ENCODE data around the gene RXRG.

Gene RXRG

DNA sequence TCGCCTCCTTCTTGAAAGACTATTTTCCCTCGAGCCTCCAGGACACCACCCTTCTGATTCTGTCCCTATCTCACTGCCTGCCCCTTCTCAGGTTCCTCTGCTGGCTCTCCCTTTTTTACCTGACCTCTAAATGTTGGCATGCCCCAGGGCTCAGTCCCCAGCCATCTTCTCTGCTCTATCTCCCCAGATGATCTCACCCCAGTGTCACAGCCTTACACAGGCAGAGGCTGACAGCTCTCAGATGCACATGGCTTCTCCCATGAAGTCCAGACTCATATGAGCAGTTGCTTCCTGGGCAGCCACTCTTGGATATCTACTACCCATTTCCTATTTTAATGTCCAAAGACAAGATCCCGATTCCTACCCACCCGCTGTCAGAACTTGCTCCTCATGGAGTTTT lies 37.5 kb downstream of the RXRG start:
- no peak for DNase-seq

GRCh38 chr1:165403835-165404482 lies 41.0 kb downstream of the RXRG start:
- peak; percentile 1 to 25 for DNase-seq

DNA sequence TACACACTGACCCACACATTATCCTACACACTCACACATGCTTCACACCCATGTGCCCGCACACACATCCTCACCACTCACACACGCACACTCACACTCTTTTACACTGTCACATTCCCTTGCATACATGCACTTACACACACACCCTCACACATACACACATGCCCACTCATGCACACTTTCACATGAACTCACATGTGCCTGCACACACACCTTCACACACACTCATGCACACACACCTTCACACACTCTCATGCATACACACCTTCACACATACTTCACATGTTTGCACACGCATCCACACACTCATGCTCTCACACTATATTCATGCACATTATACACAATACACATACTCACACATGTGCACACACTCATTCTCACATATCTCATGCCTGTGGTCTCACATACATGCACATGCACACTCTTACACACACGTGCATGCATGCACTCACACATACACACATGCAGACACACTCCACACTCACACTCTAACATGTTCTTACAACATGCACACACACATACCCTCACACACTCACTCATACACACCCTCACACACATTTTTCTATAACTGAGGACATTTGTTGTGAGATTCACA lies 42.3 kb downstream of the RXRG start:
- no peak for DNase-seq

DNA sequence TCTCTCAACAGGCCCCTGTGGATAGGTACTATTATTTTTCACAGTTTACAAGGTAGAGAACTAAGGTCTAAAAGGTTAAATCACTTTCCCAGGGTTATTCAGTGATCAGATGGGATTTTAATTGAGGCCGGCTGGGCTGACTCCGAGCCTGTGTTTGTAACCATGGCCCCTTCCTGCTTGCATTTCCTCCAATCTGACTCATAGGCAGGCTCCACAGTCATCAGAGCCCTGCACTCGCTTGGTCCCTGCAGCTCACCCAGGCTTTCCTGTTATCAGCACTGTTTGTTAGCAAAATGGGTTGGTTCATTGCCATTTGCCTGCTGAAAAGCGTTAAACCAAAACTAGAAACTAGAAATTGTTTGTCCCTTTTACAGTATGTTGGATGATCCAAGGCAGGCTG lies 47.0 kb downstream of the RXRG start:
- no peak for DNase-seq

GRCh38 chr1:165395901-165396300 lies 49.0 kb downstream of the RXRG start:
- DNase-seq: no peak

DNA sequence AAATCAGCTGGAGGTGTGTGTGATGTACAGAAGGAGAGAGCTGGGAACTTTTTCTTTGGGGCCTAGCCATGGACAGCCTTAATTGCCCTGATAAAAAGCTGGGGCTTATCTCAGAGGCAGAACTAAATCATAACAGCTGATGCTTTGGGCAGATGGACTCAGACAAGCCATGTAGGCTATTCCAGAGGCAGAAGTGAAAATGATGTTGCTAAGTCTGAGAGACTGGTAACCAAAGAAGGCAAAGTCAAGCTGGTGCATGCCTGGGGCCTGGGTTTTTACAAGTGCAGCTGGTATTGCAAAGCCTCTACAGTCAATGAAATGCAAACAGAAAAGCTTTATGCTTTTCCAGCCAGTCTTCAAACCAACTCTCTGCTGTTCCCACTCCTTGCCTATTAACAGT lies 49.4 kb downstream of the RXRG start:
- no peak for DNase-seq

GRCh38 chr1:165392634-165393571 lies 52.0 kb downstream of the RXRG start:
- peak; percentile 69 to 72 for DNase-seq

GRCh38 chr1:165389609-165390008 lies 55.3 kb downstream of the RXRG start:
- no peak for DNase-seq

DNA sequence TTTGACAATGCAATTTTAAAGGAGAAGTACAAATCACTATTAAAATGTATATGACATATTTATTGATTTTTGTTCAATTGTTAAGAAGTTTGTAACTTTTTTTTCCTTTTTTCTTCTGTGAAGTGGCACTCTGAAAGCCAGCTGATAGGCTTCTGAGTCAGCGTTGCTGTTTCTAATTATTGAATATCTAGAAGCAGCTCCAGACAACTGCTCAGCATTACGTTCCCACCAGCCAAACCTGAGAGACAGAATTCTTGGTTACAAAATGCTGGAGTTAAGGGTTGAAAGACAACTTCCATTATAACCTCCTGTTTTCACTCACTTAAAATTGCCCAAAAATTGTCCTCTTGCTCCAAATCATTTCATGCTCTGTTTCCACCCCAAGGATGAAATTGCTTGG lies 57.0 kb downstream of the RXRG start:
- DNase-seq: no peak

GRCh38 chr1:165387505-165387904 lies 57.4 kb downstream of the RXRG start:
- DNase-seq: no peak

DNA sequence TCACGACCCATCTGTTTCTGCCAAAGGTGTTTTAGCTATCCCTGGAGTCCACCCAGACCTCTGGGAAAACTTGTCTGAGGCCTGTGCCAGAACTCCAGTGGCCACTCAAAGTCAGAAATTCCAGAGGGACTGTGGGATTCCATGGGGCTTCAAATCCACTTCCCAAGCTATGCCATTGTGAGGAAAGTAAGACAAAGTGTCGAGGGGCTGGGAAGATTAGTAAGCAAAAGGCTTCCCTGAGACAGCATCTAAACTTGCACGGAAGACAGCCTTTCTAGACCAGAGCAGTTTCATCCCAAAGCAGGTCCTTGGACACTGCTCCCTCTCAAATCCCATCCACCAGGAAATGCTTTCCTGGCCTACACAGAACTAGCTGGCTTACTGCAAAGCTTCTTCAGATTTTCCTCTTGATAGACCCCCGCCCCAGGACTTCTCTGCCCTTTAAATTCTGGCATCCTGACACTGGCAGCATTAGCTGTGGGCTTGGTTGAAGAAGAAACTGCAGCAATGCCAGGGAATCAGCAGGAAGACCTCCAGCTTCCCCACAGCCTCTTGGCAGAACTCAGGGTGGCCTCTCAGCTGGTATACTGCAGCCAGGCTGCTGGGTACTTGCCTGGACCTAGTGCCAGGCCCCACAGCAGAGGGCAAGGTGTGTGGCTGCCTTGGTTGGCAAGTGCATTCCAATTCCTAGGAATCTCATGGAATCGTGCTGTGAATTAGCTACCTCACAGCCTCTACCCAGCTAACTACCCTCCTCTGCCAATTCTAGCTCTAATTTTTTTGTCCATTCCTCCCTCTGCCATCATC lies 61.1 kb downstream of the RXRG start:
- no peak for DNase-seq

GRCh38 chr1:165383067-165383466 lies 61.9 kb downstream of the RXRG start:
- no peak for DNase-seq

DNA sequence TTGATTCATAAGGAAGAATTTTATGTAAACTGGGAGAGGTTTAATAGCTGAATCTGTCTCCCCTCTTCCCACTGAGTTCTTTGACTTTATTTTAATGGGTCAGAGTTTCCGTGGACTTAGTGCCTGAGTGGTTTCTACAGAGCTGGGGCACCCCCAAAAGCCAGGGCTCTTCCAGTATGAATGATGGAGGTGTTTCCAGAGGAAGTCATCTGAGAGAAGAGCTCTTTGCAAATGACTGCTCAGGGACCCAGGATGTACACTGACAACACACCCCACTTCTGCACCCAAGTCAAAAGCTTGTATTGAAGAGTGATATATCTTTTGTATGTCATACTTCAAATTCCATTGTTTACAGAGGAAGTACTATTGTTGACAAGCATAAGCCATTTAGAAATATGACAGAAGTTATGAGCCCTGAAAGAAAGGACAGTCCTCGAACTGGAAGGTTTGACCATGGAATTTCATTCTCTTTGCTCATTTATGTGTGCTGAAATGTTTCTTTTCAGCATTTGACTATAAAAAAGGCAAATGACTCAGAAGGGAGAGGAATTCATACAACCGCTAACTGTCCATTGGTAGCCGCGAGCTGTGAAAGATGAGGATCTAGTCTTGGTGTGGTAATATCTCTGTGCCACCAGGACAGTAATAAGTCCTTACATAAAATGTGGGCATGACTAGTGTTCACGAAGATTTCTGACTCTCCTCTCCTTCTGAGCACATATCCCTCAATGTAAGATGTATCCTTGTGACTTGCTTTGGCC lies 63.0 kb downstream of the RXRG start:
- no peak for DNase-seq

- DNase-seq: no peak
Observed at GRCh38 chr1:165376811-165377311, 68.1 kb downstream of the RXRG start.

DNA sequence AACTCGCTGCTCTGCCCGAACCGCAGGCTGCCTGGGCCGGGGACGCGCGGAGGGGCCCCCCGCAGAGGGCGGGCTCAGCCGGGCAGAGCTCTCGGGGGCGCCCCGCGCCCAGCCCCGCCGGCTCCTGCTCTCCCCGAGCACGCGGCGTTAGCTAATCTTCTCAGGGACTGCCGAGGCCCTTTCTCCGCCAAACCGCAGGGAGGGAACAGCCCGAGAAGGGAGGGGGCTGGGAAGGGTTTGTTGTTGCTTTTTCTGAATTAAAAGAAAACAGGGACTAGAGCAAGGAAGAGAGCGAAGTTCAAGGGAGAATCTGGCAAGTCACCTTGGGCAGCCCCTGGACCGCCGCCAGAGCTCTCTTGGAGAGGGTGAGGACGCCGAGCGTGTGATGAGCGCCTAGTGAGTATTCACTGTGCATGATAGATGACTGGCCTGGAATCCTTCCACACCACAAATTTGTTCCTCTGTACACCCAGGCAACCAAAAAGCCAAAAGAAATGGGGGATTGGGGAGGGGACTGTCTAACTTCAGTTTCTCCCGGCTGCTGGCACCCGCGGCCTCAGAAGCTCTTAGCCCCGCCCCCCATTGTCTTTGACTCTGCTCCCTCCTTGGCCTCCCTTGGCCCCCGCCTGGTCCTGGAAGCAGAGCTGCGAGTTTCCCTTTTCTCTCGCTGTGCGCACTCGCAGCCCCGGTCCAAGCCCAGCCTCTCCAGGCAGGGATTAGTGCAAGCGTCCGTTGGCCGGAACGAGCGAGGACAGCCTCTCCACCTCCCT lies 68.7 kb downstream of the RXRG start:
- DNase-seq: peak; percentile 25 to 31

DNA sequence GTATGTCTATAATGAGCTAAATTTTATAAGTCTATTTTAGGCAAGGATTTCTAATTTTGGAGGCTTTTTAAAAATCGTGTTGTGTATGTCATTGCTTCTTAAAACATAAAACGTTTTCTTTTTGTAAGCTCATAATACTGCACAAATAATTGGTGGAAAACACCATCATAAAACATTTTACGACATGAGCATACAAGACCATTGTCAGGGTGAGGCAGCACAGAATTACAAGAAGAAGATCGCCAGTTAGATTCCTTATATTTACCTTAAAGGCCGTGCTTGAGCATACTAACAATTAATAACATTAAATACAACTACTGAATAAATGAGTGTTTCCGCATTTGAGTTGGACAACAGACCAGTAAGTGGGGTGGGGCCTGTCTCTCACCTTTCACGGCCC lies 69.3 kb downstream of the RXRG start:
- no peak for DNase-seq

DNA sequence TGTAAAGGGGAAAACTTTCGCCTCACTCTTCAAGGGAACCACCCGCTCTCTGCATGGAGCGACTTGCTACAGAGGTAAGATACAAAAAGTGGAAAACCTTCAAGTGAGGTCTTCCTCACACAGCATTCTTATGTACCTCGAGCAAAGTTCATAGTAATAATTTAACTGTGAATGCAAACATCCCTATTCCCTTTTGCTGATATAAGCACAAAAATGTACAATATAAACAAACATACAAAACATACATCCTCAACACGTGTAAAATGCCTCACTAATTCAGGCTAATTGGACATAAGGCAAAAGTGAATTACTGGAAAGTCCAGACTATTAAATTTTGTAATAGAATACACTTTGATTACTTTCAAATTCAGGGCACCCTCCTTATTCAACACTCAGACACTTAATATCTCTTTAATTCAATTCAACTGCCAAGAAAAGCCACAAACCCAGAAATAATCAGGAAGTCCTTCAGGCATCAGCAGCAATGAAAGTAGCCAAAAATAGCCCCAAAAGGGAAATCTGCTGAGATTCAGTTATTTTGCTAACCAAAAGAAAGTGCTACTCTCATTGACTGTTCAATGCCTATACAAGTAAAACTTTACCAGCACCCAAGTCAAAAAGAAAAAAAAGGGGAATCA lies 73.2 kb downstream of the RXRG start:
- peak; percentile 14 to 33 for DNase-seq

DNA sequence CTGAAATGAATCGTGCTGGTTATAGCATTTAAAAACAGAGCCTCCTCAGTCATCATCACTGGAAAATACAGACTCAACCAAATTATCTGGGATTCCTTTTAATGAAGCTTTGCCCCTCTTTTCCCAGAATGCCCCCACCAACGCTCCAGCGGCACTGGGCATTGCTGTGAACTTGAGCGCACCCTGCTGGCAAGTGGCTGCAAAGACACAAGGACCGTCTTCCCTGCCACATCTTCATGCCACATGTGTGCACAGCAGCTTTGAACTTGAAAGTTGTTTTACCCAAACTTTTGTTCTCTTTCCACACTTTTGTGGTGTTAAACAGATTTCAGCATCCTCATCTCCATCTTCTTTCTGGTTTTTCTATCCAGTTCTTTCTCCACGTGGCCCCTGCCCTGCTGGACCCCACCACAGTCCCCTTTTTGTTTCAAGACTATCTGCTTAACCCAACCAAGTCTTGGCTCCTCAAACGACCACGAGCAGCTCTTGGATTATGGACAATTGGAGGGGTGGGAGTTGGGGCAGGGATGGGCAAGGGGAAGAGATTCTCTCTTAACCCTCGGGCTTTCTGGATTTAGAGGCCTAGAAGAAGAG lies 75.6 kb downstream of the RXRG start:
- DNase-seq: peak; percentile 30 to 58

GRCh38 chr1:165367375-165367993 lies 77.4 kb downstream of the RXRG start:
- peak; percentile 52 to 53 for DNase-seq

DNA sequence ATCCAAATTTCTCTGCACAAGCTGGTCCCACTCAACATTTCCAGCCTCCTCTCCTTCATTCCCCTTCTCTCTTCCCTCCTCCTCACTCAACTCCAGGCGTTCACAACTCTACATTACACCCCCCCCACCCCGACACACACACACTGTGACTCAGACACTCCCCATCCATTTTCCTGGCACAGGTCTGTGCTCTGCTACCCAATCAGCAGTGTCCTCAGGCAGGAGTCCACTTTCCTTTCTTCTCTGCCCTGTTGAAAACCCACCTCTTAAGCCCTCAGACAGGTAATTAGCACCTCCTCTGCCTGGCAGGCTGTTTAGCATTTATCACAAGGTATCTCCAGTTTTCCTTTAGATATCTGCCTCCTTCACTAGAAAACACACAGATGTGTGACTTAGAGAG lies 79.6 kb downstream of the RXRG start:
- DNase-seq: no peak
